Gastroesophageal sphincter (tissue), 3 donors: Measurements from ENCODE around the gene CCNC.

Experiments
- CTCF ChIP-seq, 4 experiments: fragments of 200-600 bp in 2 of 4; fragments of 450-650 bp in 2 of 4; sonication (generic) in 1 of 4; IDR thresholded peaks; one replicate each; pipeline ENCODE4 v1.5.1; 2017 to 2019; ENCODE audit warnings: antibody characterized with exemption in 4 of 4, mild to moderate bottlenecking in 2 of 4, moderate library complexity in 2 of 4
- POLR2A ChIP-seq, 2 donors: fragments of 450-650 bp; IDR thresholded peaks; one replicate each; pipeline ENCODE4 v1.6.1; 2017; ENCODE audit warnings: antibody characterized with exemption in 2 of 2, mild to moderate bottlenecking in 2 of 2, moderate library complexity in 1 of 2

DNA sequence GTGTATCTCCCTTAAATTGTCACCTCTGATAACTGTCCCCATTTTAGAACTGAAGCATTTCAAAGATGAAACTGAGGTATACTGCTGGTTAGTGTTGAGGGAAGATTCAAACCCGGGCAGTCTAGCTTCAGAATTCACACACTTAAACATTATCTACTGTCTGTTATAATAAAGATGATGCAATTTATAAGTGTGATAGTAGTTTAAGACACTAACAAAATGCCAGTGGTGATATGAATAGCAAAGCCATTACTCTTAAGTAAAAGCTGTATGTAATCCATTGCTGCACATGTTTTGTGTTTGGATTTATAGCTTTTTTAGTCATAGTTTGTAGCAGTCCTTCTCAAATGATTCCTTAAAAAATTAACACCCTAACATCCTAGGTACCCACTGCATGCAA is 73.0 kb downstream of the CCNC start:
- TF ChIP-seq CTCF (IDR thresholded peaks at IDR 0.05) (no peak), POLR2A (IDR thresholded peaks at IDR 0.05) (no peak)
